GM19455 (cell line): ENCODE results near the gene TMEM156.

Experiments
- ATAC-seq: cut with Tn5 transposase; IDR thresholded peaks from one replicate; pipeline ENCODE4 v1.9.1; 2021; ENCODE audit not compliant: unreplicated experiment

The TMEM156 gene

DNA sequence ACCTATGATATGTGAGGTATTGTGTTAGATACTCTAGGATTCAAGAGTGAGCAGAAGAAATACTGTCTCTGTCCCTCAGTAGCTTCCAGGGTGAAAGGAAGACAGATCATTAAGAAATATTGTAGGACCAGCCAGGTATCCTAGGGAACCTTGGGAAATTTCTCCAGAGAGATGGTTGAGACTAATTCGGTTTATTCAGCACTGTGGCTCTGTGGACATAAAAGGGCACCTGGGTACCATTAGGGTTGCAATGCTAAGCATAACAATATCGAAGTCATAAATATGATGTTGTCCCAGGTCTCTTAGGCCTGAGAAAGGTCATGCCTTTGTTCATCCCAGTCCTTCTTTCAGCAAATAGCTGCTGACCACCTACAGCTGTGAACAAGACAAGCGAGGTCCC is 103.6 kb downstream of the TMEM156 start:
- ATAC-seq, result no peak

GRCh38 chr4:38926896-38927295 is 105.3 kb downstream of the TMEM156 start:
- no peak for ATAC-seq

DNA sequence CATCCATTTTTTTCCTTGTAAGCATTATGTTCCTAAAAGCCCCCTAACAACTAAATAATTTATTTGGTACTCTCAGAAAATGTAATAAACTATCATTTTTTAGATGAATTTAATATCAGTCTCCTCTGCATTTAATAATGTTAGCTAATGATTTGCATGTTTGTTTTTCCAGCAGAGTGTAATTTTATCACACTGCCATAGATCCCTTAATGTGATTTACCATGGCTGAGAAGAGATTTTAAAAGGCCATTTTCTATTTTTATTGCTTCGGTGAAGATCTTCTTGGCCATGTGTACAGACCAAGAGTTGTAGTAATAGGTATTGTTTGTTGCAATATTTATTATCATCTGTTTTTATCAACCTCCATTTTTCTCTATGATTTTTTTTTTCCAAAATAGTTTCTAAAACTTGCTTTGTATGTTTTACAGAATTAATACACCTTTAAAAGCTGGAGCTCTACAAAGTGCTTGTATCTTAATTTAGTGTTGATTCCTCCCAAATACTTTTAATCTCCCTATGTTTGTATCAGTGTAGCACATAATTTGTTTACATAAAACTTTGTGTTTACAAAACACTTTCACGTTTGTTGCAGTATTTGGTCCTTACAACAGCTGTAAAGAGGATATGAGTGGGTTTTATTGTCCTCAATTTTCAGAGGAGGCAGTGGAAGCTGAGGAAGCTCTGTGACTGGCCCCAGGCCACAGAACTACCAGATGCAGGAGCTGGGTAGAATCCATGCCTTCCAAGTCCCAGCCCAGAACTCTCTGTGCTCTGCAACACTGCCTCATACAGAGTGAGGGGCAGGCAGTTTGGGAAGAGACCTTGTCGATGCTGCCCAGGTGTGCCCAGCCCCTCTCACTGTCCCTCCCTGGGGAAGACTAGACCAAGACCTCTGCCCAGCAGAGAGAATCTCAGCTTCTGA is 106.5 kb downstream of the TMEM156 start:
- ATAC-seq, result no peak

- no peak for ATAC-seq
Observed at GRCh38 chr4:38924353-38924752, 107.9 kb downstream of the TMEM156 start.

GRCh38 chr4:38923746-38924145 is 108.5 kb downstream of the TMEM156 start:
- no peak for ATAC-seq

DNA sequence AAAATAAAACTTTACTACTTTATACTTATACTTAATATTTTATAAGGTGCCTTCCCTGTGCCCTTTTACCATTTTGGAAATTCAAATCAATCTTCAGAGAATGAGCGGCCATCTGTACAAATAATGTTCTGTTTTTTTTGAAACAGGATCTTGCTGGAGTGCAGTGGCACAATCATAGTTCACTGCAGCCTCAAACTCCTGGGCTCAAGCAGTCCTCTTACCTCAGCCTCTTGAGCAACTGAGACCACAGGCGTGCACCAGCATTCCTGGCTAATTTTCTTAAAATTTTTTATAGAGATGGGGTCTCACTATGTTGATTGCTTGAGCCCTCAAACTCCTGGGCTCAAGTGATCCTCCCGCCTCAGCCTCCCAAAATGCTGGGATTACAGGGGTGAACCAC is 111.1 kb downstream of the TMEM156 start:
- ATAC-seq, result no peak

- no peak for ATAC-seq
Observed at GRCh38 chr4:38920677-38921076, 111.5 kb downstream of the TMEM156 start.

DNA sequence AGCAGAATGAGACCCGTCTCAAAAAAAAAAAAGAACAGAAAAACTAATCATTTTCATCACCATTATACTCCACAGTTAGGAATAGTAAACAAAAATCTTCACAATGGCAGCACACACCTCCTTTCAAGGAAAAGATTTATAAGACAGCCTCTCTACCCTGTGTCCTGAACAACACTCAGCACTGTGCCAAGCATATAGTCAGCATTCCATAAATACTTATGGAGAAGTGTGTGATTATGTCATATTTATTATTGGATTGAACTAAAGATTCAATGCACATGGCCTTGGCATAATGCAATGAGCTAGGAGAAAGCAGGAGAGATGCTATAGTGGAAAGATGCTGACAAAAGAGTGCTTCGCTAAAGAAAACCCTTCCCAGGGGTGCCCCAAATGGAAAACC is 112.0 kb downstream of the TMEM156 start:
- no peak for ATAC-seq

DNA sequence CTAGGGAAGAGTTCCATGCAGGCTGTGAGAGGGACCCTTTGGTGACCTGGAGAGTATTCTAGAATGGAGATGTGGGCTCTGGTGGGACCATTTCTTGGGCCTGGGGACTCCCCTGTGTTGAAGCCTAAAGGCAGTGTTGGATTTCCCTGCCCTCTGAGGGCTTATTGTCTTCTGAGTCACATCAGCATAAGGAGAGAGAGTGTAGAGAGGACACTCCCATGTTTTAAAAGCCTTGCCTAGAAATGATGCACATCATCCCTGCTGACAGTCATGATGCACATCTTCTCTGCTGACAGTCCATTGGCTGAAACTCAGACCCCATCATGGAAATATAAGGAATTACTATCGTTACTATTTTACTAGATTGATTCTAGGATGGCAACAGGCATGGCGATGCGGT is 112.7 kb downstream of the TMEM156 start:
- ATAC-seq, result no peak

- no peak for ATAC-seq
Observed at GRCh38 chr4:38917481-38918025, 114.7 kb downstream of the TMEM156 start.
